PC-9 (cell line): ENCODE measurements around the gene VGLL4. TPM values are rescaled to one million over a fixed set of nuclear protein-coding genes. Genes with fewer than 3 reads are reported as not detected.

Source experiments
- BruUV-seq: library from RNA; stranded (reverse); fragments of 400-500 nt; replicated peaks from 2 replicates; lab custom pipeline; 2021; lab: Mats Ljungman, UMichigan
- CTCF ChIA-PET: fragments of 300-600 bp; sonication (Branson Sonifier 250); formaldehyde crosslinking; loops from one replicate; lab custom pipeline; 2022; ENCODE audit warnings: antibody characterized with exemption; lab: Charles Lee
- POLR2A ChIA-PET: fragments of 300-600 bp; sonication (Branson Sonifier 250); formaldehyde crosslinking; loops from one replicate; lab custom pipeline; 2022; ENCODE audit warnings: antibody characterized with exemption; ENCODE audit not compliant: unreplicated experiment; lab: Charles Lee
- DNase-seq, 2 experiments: peaks; one replicate each; pipeline versions ENCODE4 v3.0.0 to v3.0.0-alpha.2; 2015 to 2022; ENCODE audit warnings: mixed read lengths in 1 of 2
- H2AFZ ChIP-seq: fragments of 200-600 bp; sonication (generic); 2 replicates; pipeline ENCODE4 v1.8.1; 2017; ENCODE audit warnings: antibody characterized with exemption
- H3F3A ChIP-seq: fragments of 200-600 bp; sonication (generic); 2 replicates; pipeline ENCODE4 v1.8.1; 2017; ENCODE audit warnings: antibody characterized with exemption, mild to moderate bottlenecking, low read depth; ENCODE audit not compliant: insufficient read depth
- H3K27ac ChIP-seq: fragments of 200-600 bp; sonication (generic); 2 replicates; pipeline ENCODE4 v1.6.1; 2016; ENCODE audit warnings: mixed run types
- H3K27me3 ChIP-seq: fragments of 200-600 bp; sonication (generic); 2 replicates; pipeline ENCODE4 v1.6.1; 2016; ENCODE audit warnings: low read depth, mixed run types; ENCODE audit not compliant: insufficient read depth
- H3K36me3 ChIP-seq: fragments of 200-600 bp; sonication (generic); 2 replicates; pipeline ENCODE4 v1.6.1; 2016; ENCODE audit warnings: low read depth, mixed run types
- H3K4me1 ChIP-seq: fragments of 200-600 bp; sonication (generic); replicated peaks from 2 replicates; pipeline ENCODE4 v1.6.1; 2016; ENCODE audit warnings: mixed run types; ENCODE audit not compliant: insufficient read depth
- H3K4me2 ChIP-seq: fragments of 200-600 bp; sonication (generic); 2 replicates; pipeline ENCODE4 v1.6.1; 2017; ENCODE audit warnings: mixed run types
- H3K4me3 ChIP-seq: fragments of 200-600 bp; sonication (generic); 2 replicates; pipeline ENCODE4 v1.6.1; 2016; ENCODE audit warnings: mixed run types
- H3K79me2 ChIP-seq: fragments of 200-600 bp; sonication (generic); 2 replicates; pipeline ENCODE4 v1.6.1; 2017; ENCODE audit warnings: low read depth, mixed run types
- H3K9me2 ChIP-seq: fragments of 200-600 bp; sonication (generic); 2 replicates; pipeline ENCODE4 v1.8.1; 2017; ENCODE audit warnings: mild to moderate bottlenecking; ENCODE audit not compliant: insufficient read depth
- H3K9me3 ChIP-seq: fragments of 200-600 bp; sonication (generic); 2 replicates; pipeline ENCODE4 v1.8.1; 2016; ENCODE audit warnings: low read depth; ENCODE audit not compliant: insufficient read depth
- H4K20me1 ChIP-seq: fragments of 200-600 bp; sonication (generic); 2 replicates; pipeline ENCODE4 v1.8.1; 2017; ENCODE audit not compliant: insufficient read depth
- EZH2 ChIP-seq: fragments of 200-600 bp; sonication (generic); IDR thresholded peaks from 2 replicates; pipeline ENCODE4 v1.8.0; 2017; ENCODE audit warnings: antibody characterized with exemption, low read depth
- intact Hi-C: fragments of 100-400 bp; cut with micrococcal nuclease; formaldehyde crosslinking; loops from one replicate; pipeline ENCODE4 v1.10.0; 2022; ENCODE audit not compliant: unreplicated experiment
- total RNA-seq: library from RNA; stranded (reverse); gene quantifications from 2 replicates; pipeline ENCODE4 v1.2.3, GENCODE V29; 2021
- TF ChIP-seq, protein P1 (sequence below): fragments of 200-600 bp; sonication (generic); conservative IDR thresholded peaks from 2 replicates; pipeline ENCODE4 v1.6.1; 2017; ENCODE audit warnings: mixed run types, antibody characterized with exemption, mild to moderate bottlenecking, moderate library complexity

Gene VGLL4
- total RNA-seq, 1 experiment from 2014 or later = 42.2 TPM

GRCh38 chr3:11607816-11608215 lies 35.9 kb downstream of the VGLL4 start:
- Histone ChIP-seq H3K4me3 (no peak overlapping the region), H3K9me2 (no peaks in the 10 kb centered on the region), H3K79me2 (peaks cover 82% of the 10 kb centered on the region), H3F3A (peaks cover 9% of the 10 kb centered on the region; the same call in 1 of the 2 replicates), H3K4me2 (no peak overlapping the region), H3K27me3 (no peaks in the 10 kb centered on the region), H3K27ac (no peak overlapping the region), H3K9me3 (no peaks in the 10 kb centered on the region), H3K36me3 (no peaks in the 10 kb centered on the region), H4K20me1 (peaks cover 31% of the 10 kb centered on the region; the same call in 1 of the 2 replicates), H2AFZ (no peak overlapping the region), H3K4me1 (peaks cover 2% of the 10 kb centered on the region)
- no TSS peak for BruUV-seq
- TF ChIP-seq, protein P1, sequence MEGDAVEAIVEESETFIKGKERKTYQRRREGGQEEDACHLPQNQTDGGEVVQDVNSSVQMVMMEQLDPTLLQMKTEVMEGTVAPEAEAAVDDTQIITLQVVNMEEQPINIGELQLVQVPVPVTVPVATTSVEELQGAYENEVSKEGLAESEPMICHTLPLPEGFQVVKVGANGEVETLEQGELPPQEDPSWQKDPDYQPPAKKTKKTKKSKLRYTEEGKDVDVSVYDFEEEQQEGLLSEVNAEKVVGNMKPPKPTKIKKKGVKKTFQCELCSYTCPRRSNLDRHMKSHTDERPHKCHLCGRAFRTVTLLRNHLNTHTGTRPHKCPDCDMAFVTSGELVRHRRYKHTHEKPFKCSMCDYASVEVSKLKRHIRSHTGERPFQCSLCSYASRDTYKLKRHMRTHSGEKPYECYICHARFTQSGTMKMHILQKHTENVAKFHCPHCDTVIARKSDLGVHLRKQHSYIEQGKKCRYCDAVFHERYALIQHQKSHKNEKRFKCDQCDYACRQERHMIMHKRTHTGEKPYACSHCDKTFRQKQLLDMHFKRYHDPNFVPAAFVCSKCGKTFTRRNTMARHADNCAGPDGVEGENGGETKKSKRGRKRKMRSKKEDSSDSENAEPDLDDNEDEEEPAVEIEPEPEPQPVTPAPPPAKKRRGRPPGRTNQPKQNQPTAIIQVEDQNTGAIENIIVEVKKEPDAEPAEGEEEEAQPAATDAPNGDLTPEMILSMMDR = no peak
- TF ChIP-seq EZH2 = no peak
- POLR2A ChIA-PET = interaction anchor here (0.5 kb wide), 1 partner anchor 116 kb away, joined by 31 read pairs; no protein-coding TSS in a partner anchor
- CTCF ChIA-PET = no interaction called here
- intact Hi-C loops = no loop called here
- no peak for DNase-seq

DNA sequence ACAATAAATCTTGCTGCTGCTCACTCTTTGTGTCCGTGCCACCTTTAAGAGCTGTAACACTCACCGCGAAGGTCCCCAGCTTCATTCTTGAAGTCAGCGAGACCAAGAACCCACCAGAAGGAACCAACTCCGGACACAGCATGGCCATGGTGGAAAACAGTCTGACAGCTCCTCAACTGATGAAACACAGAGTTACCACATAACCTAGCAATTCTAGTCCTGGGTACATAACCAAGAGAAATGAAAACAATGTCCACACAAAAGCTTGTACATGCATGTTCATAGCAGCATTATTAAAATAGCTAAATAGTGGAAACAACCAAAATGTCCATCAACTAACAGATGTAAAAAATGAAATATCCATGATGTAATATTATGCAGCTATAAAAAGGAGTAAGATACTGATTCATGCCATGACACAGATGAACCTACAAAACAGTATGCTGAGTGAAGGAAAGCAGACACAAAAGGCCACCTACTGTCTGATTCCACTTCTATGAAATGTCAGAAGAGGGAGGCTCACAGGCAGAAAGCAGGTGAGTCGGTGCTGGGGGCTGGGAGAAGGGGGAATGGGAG lies 36.8 kb downstream of the VGLL4 start:
- DNase-seq = no peak
- peaks cover 11% of the 10 kb centered on the region for H3K4me1 ChIP-seq
- H3K4me3 ChIP-seq = no peak overlapping the region
- no peaks in the 10 kb centered on the region for H3K27me3 ChIP-seq
- intact Hi-C loops = no loop called here
- H3F3A ChIP-seq = peaks cover 17% of the 10 kb centered on the region; the same call in 1 of the 2 replicates
- no peak overlapping the region for H3K27ac ChIP-seq
- H3K9me2 ChIP-seq = no peaks in the 10 kb centered on the region
- H3K9me3 ChIP-seq = no peaks in the 10 kb centered on the region
- H2AFZ ChIP-seq = no peak overlapping the region
- ChIA-PET CTCF (no interaction called here), POLR2A (no interaction called here)
- H3K36me3 ChIP-seq = no peaks in the 10 kb centered on the region
- H3K79me2 ChIP-seq = peaks cover 88% of the 10 kb centered on the region
- no peak overlapping the region for H3K4me2 ChIP-seq
- TF ChIP-seq EZH2 = no peak
- TF ChIP-seq, protein P1 = no peak
- no TSS peak for BruUV-seq
- peaks cover 31% of the 10 kb centered on the region; the same call in 1 of the 2 replicates for H4K20me1 ChIP-seq

DNA sequence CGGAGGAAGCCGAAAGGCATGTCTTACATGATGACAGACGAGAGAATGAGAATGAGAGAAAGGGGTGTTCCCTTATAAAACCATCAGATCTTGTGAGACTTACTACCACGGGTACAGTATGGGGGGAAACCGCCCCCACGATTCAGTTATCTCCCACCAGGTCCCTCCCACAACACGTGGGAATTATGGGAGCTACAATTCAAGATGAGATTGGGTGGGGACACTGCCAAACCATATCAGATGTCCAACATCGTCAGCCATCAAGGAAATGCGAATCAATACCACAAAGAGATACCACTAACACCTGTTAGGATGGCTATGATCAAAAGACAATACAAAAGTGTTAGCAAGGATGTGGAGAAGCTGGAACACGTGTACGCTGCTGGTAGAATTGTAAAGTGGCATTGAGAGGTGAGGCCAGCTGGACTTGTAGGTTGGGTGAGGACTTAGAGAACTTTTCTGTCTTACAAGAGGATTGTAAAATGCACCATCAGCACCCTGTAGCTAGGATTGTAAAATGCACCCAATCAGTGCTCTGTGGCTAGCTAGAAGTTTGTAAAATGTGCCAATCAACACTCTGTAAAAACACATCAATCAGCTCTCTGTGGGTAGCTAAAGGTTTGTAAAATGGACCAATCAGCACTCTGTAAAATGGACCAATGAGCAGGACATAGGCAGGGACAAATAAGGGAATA lies 37.5 kb downstream of the VGLL4 start:
- H3K9me2 ChIP-seq = no peaks in the 10 kb centered on the region
- peaks cover 81% of the 10 kb centered on the region for H3K79me2 ChIP-seq
- no TSS peak for BruUV-seq
- H3F3A ChIP-seq = peaks cover 23% of the 10 kb centered on the region; the same call in 1 of the 2 replicates
- intact Hi-C loops = no loop called here
- no peak overlapping the region for H3K27ac ChIP-seq
- TF ChIP-seq EZH2 = no peak
- TF ChIP-seq, protein P1 = no peak
- ChIA-PET POLR2A (no interaction called here), CTCF (no interaction called here)
- H3K4me2 ChIP-seq = no peak overlapping the region
- peaks cover 29% of the 10 kb centered on the region; the same call in 1 of the 2 replicates for H4K20me1 ChIP-seq
- peaks cover 18% of the 10 kb centered on the region for H3K4me1 ChIP-seq
- H3K4me3 ChIP-seq = no peak overlapping the region
- DNase-seq = no peak
- H2AFZ ChIP-seq = no peak overlapping the region
- no peaks in the 10 kb centered on the region for H3K9me3 ChIP-seq
- no peaks in the 10 kb centered on the region for H3K36me3 ChIP-seq
- H3K27me3 ChIP-seq = no peaks in the 10 kb centered on the region
